H1 (cell line): ENCODE results near the gene FRK. TPM values are rescaled to one million over a fixed set of nuclear protein-coding genes. Genes with fewer than 3 reads are reported as not detected.

ENCODE experiments used
- CTCF ChIA-PET: fragments of 300-600 bp; sonication (Branson Sonifier 250); formaldehyde crosslinking; loops from one replicate; lab custom pipeline; 2021; ENCODE audit not compliant: partially characterized antibody; lab: Charles Lee
- POLR2A ChIA-PET: fragments of 300-600 bp; sonication (Branson Sonifier 250); formaldehyde crosslinking; loops from one replicate; lab custom pipeline; 2021; ENCODE audit warnings: inconsistent platforms; ENCODE audit not compliant: partially characterized antibody; lab: Charles Lee
- DNase-seq, 2 experiments: peaks; one replicate each; pipeline versions ENCODE4 v3.0.0 to v3.0.0-alpha.2; 2010 to 2022; ENCODE audit warnings: low spot score in 2 of 2, low read depth in 1 of 2, mixed read lengths in 1 of 2
- FAIRE-seq: peaks from 2 replicates; lab custom pipeline; 2011; peaks lifted over from hg19 to GRCh38; lab: Jason Lieb, UNC
- H2AFZ ChIP-seq: 2 replicates; pipeline ENCODE4 v1.8.1; 2012; ENCODE audit warnings: low read length, inconsistent platforms
- H2AK5ac ChIP-seq: 2 replicates; pipeline ENCODE4 v1.6.1; 2013; ENCODE audit warnings: low read depth, low read length
- H2BK120ac ChIP-seq: replicated peaks from 2 replicates; pipeline ENCODE3; 2013; ENCODE audit warnings: low read depth, low read length, inconsistent platforms
- H2BK12ac ChIP-seq: 2 replicates; pipeline ENCODE4 v1.6.1; 2013; ENCODE audit warnings: low read depth, low read length
- H2BK15ac ChIP-seq: 2 replicates; pipeline ENCODE4 v1.6.1; 2013; ENCODE audit warnings: low read length
- H2BK20ac ChIP-seq: 2 replicates; pipeline ENCODE4 v1.6.1; 2013; ENCODE audit warnings: low read length
- H2BK5ac ChIP-seq: 2 replicates; pipeline ENCODE4 v1.6.1; 2013; ENCODE audit warnings: low read depth, low read length
- H3K14ac ChIP-seq: 2 replicates; pipeline ENCODE4 v1.6.1; 2013; ENCODE audit warnings: inconsistent platforms; ENCODE audit not compliant: insufficient read length
- H3K18ac ChIP-seq: 2 replicates; pipeline ENCODE4 v1.6.1; 2013; ENCODE audit warnings: low read length; ENCODE audit errors: extremely low read depth
- H3K23ac ChIP-seq: 2 replicates; pipeline ENCODE4 v1.6.1; 2013; ENCODE audit warnings: inconsistent platforms; ENCODE audit not compliant: insufficient read length
- H3K23me2 ChIP-seq: 2 replicates; pipeline ENCODE4 v1.6.1; 2013; ENCODE audit warnings: low read depth, low read length
- H3K27ac ChIP-seq: 2 replicates; pipeline ENCODE4 v1.6.1; 2011; ENCODE audit warnings: low read depth, low read length, inconsistent platforms
- H3K27me3 ChIP-seq, 4 experiments: replicated peaks in 1 of 4; 1 replicate in 1 of 4; 2 replicates in 3 of 4; pipeline versions ENCODE4 v1.6.1 to v1.8.1; 2011 to 2013; ENCODE audit warnings: low read length in 3 of 4, mild to moderate bottlenecking in 3 of 4, inconsistent platforms in 2 of 4, mixed read lengths in 2 of 4, moderate library complexity in 1 of 4; ENCODE audit not compliant: control insufficient read depth in 3 of 4, insufficient read depth in 3 of 4; ENCODE audit errors: extremely low read depth in 1 of 4
- H3K36me3 ChIP-seq, 4 experiments: 2 replicates each; pipeline versions ENCODE4 v1.6.1 to v1.8.1; 2011 to 2013; ENCODE audit warnings: mild to moderate bottlenecking in 4 of 4, low read length in 3 of 4, moderate library complexity in 2 of 4, control low read depth in 1 of 4, inconsistent platforms in 1 of 4; ENCODE audit not compliant: insufficient read depth in 4 of 4, control insufficient read depth in 2 of 4
- H3K4ac ChIP-seq: replicated peaks from 2 replicates; pipeline ENCODE3; 2013; ENCODE audit warnings: low read length, low read depth, mixed read lengths, inconsistent platforms; ENCODE audit not compliant: insufficient read length
- H3K4me1 ChIP-seq, 4 experiments: replicated peaks in 1 of 4; 1 replicate in 1 of 4; 2 replicates in 3 of 4; pipeline versions ENCODE4 v1.6.1 to v1.8.1; 2011 to 2013; ENCODE audit warnings: low read length in 3 of 4, inconsistent platforms in 2 of 4, mixed read lengths in 1 of 4; ENCODE audit not compliant: insufficient read depth in 4 of 4, control insufficient read depth in 3 of 4
- H3K4me2 ChIP-seq, 2 experiments: 2 replicates each; pipeline versions ENCODE4 v1.6.1 to v1.8.1; 2011 to 2013; ENCODE audit warnings: low read depth in 2 of 2, low read length in 2 of 2, control low read depth in 1 of 2, inconsistent platforms in 1 of 2, mild to moderate bottlenecking in 1 of 2; ENCODE audit not compliant: insufficient read depth in 1 of 2
- H3K4me3 ChIP-seq, 4 experiments: fragments of 200-600, 300-600 bp in 1 of 4; sonication (generic), shearing (Covaris generic), sonication (Bioruptor Twin) in 1 of 4; 2 replicates each; pipeline versions ENCODE4 v1.5.1 to v1.8.1; 2011 to 2016; ENCODE audit warnings: low read length in 4 of 4, low read depth in 3 of 4, control low read depth in 2 of 4, inconsistent platforms in 2 of 4, mild to moderate bottlenecking in 2 of 4, mixed read lengths in 1 of 4, moderate library complexity in 1 of 4; ENCODE audit not compliant: insufficient read depth in 2 of 4; ENCODE audit errors: extremely low read depth in 1 of 4
- H3K56ac ChIP-seq: replicated peaks from 2 replicates; pipeline ENCODE3; 2013; ENCODE audit warnings: low read depth, mild to moderate bottlenecking, mixed read lengths, low read length, inconsistent platforms; ENCODE audit not compliant: insufficient read length
- H3K79me1 ChIP-seq: 2 replicates; pipeline ENCODE4 v1.6.1; 2013; ENCODE audit warnings: low read depth, low read length, control low read depth
- H3K79me2 ChIP-seq, 2 experiments: 2 replicates each; pipeline versions ENCODE4 v1.6.1 to v1.8.1; 2012 to 2013; ENCODE audit warnings: low read length in 2 of 2, mild to moderate bottlenecking in 2 of 2, inconsistent platforms in 1 of 2; ENCODE audit not compliant: insufficient read depth in 2 of 2, control insufficient read depth in 1 of 2
- H3K9ac ChIP-seq, 4 experiments: replicated peaks in 1 of 4; 1 replicate in 1 of 4; 2 replicates in 3 of 4; pipeline versions ENCODE4 v1.6.1 to v1.8.1; 2011 to 2013; ENCODE audit warnings: low read depth in 3 of 4, low read length in 3 of 4, control low read depth in 2 of 4, mild to moderate bottlenecking in 2 of 4, moderate library complexity in 2 of 4, inconsistent platforms in 1 of 4; ENCODE audit errors: extremely low read depth in 1 of 4
- H3K9me3 ChIP-seq, 2 experiments: 2 replicates each; pipeline versions ENCODE4 v1.6.1 to v1.8.1; 2012 to 2013; ENCODE audit warnings: mild to moderate bottlenecking in 2 of 2, moderate library complexity in 2 of 2, control low read depth in 1 of 2, inconsistent platforms in 1 of 2, low read depth in 1 of 2, low read length in 1 of 2, mixed read lengths in 1 of 2; ENCODE audit not compliant: insufficient read depth in 2 of 2
- H4K20me1 ChIP-seq, 2 experiments: replicated peaks in 1 of 2; 2 replicates each; pipeline versions ENCODE3 to v1.8.1; 2011 to 2013; ENCODE audit warnings: inconsistent platforms in 2 of 2, low read length in 2 of 2, mild to moderate bottlenecking in 1 of 2; ENCODE audit not compliant: insufficient read depth in 2 of 2, control insufficient read depth in 1 of 2
- H4K5ac ChIP-seq: 2 replicates; pipeline ENCODE4 v1.6.1; 2013; ENCODE audit warnings: low read length, low read depth, mixed read lengths, inconsistent platforms; ENCODE audit not compliant: insufficient read length
- H4K8ac ChIP-seq: 2 replicates; pipeline ENCODE4 v1.8.0; 2013; ENCODE audit warnings: mild to moderate bottlenecking, moderate library complexity, low read length, inconsistent platforms; ENCODE audit not compliant: insufficient read depth; ENCODE audit errors: extremely low read depth
- H4K91ac ChIP-seq: replicated peaks from 2 replicates; pipeline ENCODE3; 2013; ENCODE audit warnings: low read length, mixed read lengths, inconsistent platforms; ENCODE audit not compliant: insufficient read length
- BACH1 ChIP-seq: IDR thresholded peaks from 2 replicates; pipeline ENCODE4 v1.6.1; 2012; ENCODE audit warnings: low read length, improper control_type of control experiment
- CBX8 ChIP-seq: fragments of 300-800, 300-1000 bp; sonication (generic); IDR thresholded peaks from 2 replicates; pipeline ENCODE4 v1.7.1; 2016; ENCODE audit warnings: low read depth, low read length, borderline replicate concordance
- KDM4A ChIP-seq: IDR thresholded peaks from one replicate; pipeline ENCODE4 v1.7.1; 2012; ENCODE audit warnings: low read depth, mild to moderate bottlenecking, moderate library complexity, low read length, inconsistent platforms; ENCODE audit not compliant: severe bottlenecking
- NANOG ChIP-seq: IDR thresholded peaks from 2 replicates; pipeline ENCODE4 v1.6.1; 2011; ENCODE audit warnings: low read length, low read depth, mild to moderate bottlenecking, inconsistent platforms; ENCODE audit not compliant: insufficient read depth, poor library complexity, severe bottlenecking
- POLR2AphosphoS5 ChIP-seq: IDR thresholded peaks from 2 replicates; pipeline ENCODE4 v1.6.1; 2011; ENCODE audit warnings: low read depth, low read length
- RFX5 ChIP-seq: IDR thresholded peaks from 2 replicates; pipeline ENCODE4 v1.6.1; 2011; ENCODE audit warnings: low read depth, low read length, improper control_type of control experiment, borderline replicate concordance
- SAP30 ChIP-seq: fragments of 300-600 bp; sonication (generic); IDR thresholded peaks from 2 replicates; pipeline ENCODE4 v1.7.1; 2012; ENCODE audit warnings: low read length, moderate library complexity, mild to moderate bottlenecking, inconsistent platforms; ENCODE audit not compliant: insufficient read depth, insufficient replicate concordance
- TAF1 ChIP-seq: IDR thresholded peaks from 2 replicates; pipeline ENCODE4 v1.6.1; 2011; ENCODE audit warnings: mild to moderate bottlenecking, low read depth, low read length
- TBP ChIP-seq: IDR thresholded peaks from 2 replicates; pipeline ENCODE4 v1.6.1; 2011; ENCODE audit warnings: low read depth, low read length, improper control_type of control experiment
- WGBS, 2 experiments: shearing (Covaris generic) in 1 of 2; methylation state at CpG; one replicate each; pipeline versions ENCODE4 v1.1.6 to v1.1.7; 2013 to 2015; ENCODE audit warnings: low lambda C conversion rate in 2 of 2, mixed read lengths in 2 of 2, inconsistent platforms in 1 of 2, low coverage in 1 of 2, missing lambda C conversion rate in 1 of 2; ENCODE audit not compliant: insufficient replicate concordance in 2 of 2, insufficient coverage in 1 of 2, insufficient read length in 1 of 2; ENCODE audit errors: extremely low coverage in 1 of 2, missing lambda C conversion rate in 1 of 2; 5-methylcytosine and 5-hydroxymethylcytosine counted together
- polyA plus RNA-seq, 7 experiments: library from polyadenylated mRNA; depleted of rRNA in 3 of 7; stranded (reverse) in 5 of 7; unstranded in 2 of 7; fragments of >200 nt in 5 of 7; fragments of 200-250 nt in 2 of 7; gene quantifications; 1 replicate in 5 of 7; 2 replicates in 1 of 7; 4 replicates in 1 of 7; pipeline versions ENCODE4 v1.2.1 to v1.2.3, GENCODE V29; 2011 to 2013; ENCODE audit warnings: missing spikeins in 2 of 7, mixed read lengths in 2 of 7
- total RNA-seq: library from RNA; stranded (reverse); fragmentation: NEBNext Ultra II Directional; extraction: Animal tissue kit (Norgen Biotek cat#: 25700); gene quantifications from 2 replicates; pipeline ENCODE4 v1.2.1, GENCODE V29; 2021
- TF ChIP-seq, protein P1 (sequence below): IDR thresholded peaks from 2 replicates; pipeline ENCODE4 v1.6.1; 2012; ENCODE audit warnings: low read length, inconsistent platforms

FRK gene
- total and polyA plus RNA-seq, 2 of the 8 experiments (the other 6 are each of a cell fraction or from before 2014, with no cell fraction given) = 0.11 to 0.24 TPM

- Histone ChIP-seq H4K91ac (no peak overlapping the region), H3K27me3 (no peaks in the 10 kb centered on the region), H3K23ac (no peak overlapping the region), H3K56ac (no peak overlapping the region), H3K9me3 (no peaks in the 10 kb centered on the region), H3K4me1 (no peaks in the 10 kb centered on the region), H2BK12ac (no peak overlapping the region), H2BK120ac (no peak overlapping the region), H2BK5ac (no peak overlapping the region), H4K8ac (no peak overlapping the region), H3K4me3 (no peak overlapping the region), H3K23me2 (no peaks in the 10 kb centered on the region), H4K5ac (no peak overlapping the region), H4K20me1 (no peaks in the 10 kb centered on the region), H3K79me1 (no peaks in the 10 kb centered on the region), H3K4ac (no peak overlapping the region), H3K79me2 (no peaks in the 10 kb centered on the region), H2BK20ac (no peak overlapping the region), H3K4me2 (no peak overlapping the region), H3K9ac (no peak overlapping the region), H3K27ac (no peak overlapping the region), H2BK15ac (no peak overlapping the region), H3K36me3 (no peaks in the 10 kb centered on the region), H3K18ac (no peak overlapping the region), H2AK5ac (no peak overlapping the region), H3K14ac (no peak overlapping the region), H2AFZ (no peak overlapping the region)
- FAIRE-seq (no peak), DNase-seq (no peak)
- WGBS, 2 experiments = 91% methylated on average over 2 of the region's 2 CpGs; no CpG with 5 or more reads in 1 of the 2 experiments
- TF ChIP-seq CBX8 (no peak), RFX5 (no peak), POLR2AphosphoS5 (no peak), NANOG (no peak), TBP (no peak), KDM4A (no peak), SAP30 (no peak), BACH1 (no peak), TAF1 (no peak)
- TF ChIP-seq, protein P1, sequence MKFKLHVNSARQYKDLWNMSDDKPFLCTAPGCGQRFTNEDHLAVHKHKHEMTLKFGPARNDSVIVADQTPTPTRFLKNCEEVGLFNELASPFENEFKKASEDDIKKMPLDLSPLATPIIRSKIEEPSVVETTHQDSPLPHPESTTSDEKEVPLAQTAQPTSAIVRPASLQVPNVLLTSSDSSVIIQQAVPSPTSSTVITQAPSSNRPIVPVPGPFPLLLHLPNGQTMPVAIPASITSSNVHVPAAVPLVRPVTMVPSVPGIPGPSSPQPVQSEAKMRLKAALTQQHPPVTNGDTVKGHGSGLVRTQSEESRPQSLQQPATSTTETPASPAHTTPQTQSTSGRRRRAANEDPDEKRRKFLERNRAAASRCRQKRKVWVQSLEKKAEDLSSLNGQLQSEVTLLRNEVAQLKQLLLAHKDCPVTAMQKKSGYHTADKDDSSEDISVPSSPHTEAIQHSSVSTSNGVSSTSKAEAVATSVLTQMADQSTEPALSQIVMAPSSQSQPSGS = no peak
- POLR2A ChIA-PET = no interaction called here
- CTCF ChIA-PET = interaction anchor here (1.7 to 2.1 kb wide), 2 partner anchors 9 to 194 kb away, joined by 4 read pairs; no protein-coding TSS in a partner anchor
Observed at GRCh38 chr6:115902436-115902835, 158.3 kb downstream of the FRK start.
